Tibial nerve (tissue), 4 donors: ENCODE results near the gene ANO10.

Experiments used
- CTCF ChIP-seq, 5 experiments: fragments of 200-600 bp in 3 of 5; fragments of 450-650 bp in 2 of 5; sonication (generic) in 3 of 5; IDR thresholded peaks; one replicate each; pipeline ENCODE4 v1.5.1; 2016 to 2019; ENCODE audit warnings: antibody characterized with exemption in 5 of 5, mild to moderate bottlenecking in 3 of 5, moderate library complexity in 2 of 5
- EP300 ChIP-seq, 2 donors: sonication (generic); formaldehyde crosslinking; IDR thresholded peaks; one replicate each; pipeline ENCODE4 v1.6.1; 2017; ENCODE audit warnings: antibody characterized with exemption in 2 of 2, mild to moderate bottlenecking in 1 of 2
- POLR2A ChIP-seq, 2 donors: fragments of 450-650 bp; IDR thresholded peaks; one replicate each; pipeline ENCODE4 v1.6.1; 2017; ENCODE audit warnings: antibody characterized with exemption in 2 of 2, mild to moderate bottlenecking in 2 of 2, moderate library complexity in 2 of 2

DNA sequence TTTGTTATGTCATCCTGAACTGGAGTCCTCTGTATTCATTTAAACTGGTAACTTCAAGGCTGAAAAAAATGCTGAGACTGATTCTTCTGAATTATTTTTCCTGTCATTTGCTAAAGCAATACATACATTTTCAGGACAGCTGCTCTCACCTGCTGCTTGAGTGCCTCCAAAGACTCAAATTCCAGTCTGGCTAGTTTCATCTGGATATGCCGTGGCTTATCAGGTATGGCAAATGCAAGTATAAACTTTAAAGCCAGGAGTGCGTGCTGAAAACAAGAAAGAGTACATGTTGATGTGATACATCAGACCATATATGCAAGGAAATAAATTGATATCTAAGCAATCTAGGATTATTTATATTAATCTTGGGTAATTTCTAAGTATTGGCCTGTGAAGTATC is 189.3 kb downstream of the ANO10 start:
- TF ChIP-seq CTCF (IDR thresholded peaks at IDR 0.05) (no peak), EP300 (IDR thresholded peaks at IDR 0.05) (no peak), POLR2A (IDR thresholded peaks at IDR 0.05) (no peak)
